ENCODE data around the gene BRD4. TPM values are rescaled to one million over a fixed set of nuclear protein-coding genes. Genes with fewer than 3 reads are reported as not detected.

The BRD4 gene
- total RNA-seq, 2 experiments from 2014 or later: 94.5 to 103 TPM

DNA sequence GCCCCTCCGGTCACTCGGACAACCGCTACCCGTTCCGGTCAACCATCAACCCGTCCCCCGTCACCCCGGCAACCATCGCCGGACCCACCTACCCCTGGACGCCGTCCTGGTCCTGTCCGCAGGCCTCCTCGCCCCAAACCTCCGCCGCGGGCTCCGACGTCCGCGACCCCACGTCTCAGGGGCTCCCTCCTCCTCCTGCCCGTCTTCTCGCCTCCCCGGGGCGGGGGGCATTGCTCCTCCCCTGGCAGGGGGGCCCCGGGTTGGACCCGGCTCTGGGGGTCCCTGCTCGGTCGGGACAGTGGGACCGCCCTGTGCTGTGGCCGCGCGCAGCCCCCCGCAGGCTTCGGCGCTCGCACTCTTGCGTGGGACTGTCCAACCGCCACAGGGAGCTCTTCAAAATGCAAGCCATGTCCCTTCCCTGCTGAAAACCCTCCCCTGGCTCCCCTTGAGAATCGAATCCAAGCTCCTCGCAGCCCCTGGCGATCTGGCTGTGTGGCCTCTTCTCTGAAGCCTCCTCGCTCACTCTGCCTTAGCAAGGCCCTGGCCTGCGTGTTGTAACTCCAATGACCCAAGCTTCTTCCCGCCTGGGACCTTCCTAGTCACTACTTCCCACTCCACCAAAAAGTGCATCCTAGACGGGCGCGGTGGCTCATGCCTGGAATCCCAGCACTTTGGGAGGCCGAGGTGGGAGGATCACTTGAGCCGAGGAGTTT, 108.5 kb downstream of the BRD4 start:
- DNase-seq: no peak
- no peak overlapping the region for H3K27ac Mint-ChIP-seq
- peaks cover 19% of the 10 kb centered on the region for H3K27me3 Mint-ChIP-seq
- peak overlapping the region; percentile 75 for H3K4me3 Mint-ChIP-seq
- ChIA-PET CTCF (no interaction called here), POLR2A (no interaction called here)
- no peaks in the 10 kb centered on the region for H3K36me3 Mint-ChIP-seq
- H3K9me3 Mint-ChIP-seq: no peaks in the 10 kb centered on the region
- intact Hi-C loops (cut with micrococcal nuclease): no loop called here
- H3K4me1 Mint-ChIP-seq (ENCODE audit: low read depth): peaks cover 14% of the 10 kb centered on the region

DNA sequence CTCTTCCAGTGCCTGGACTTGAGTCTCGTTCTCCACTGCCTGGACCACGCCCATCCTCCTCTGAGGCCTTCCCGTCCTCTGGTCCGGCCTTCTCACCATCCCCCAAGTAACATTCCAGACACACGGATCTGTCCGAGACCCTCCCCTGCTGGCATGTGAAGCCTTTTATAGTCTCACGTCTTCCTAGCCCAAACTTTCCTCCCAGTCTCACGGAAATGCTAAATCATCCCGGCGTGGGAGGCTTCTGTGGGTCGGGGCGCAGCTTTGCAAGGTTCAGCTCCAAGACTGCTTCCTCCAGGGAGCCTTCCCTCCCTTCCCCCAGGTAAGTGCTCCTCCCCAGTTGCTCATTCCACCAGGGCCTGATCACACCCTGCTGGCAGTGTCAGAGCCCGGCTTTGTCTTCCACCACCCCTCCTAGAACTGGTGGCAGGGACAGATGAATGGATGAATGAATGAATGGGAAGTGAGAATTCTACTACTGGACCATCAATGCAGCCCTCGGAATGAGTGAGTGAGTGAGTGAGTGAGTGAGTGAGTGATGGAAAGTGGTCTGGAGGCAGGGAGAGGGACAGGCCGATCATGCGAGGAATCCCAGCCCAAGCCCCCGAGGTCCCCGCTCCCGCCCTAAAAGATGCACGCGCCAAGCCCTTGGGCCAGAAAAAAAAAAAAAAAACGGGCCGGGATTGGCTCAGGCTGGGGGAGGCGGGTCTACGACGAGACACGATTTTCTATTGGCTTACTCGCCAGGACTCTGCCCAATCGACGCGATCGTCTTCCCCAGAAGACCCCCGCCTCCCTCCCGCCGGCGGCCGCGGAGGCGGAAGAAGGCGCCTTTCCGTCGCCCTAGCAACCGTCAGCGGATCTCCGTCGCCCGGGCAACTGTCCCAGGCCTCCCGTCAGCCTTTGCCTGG, 109.3 kb downstream of the BRD4 start:
- Mint-ChIP-seq H3K4me3 (peak overlapping the region; percentile 75), H3K36me3 (no peaks in the 10 kb centered on the region), H3K9me3 (no peaks in the 10 kb centered on the region), H3K4me1 (ENCODE audit: low read depth) (peaks cover 14% of the 10 kb centered on the region), H3K27me3 (peaks cover 18% of the 10 kb centered on the region), H3K27ac (no peak overlapping the region)
- intact Hi-C loops (cut with micrococcal nuclease): no loop called here
- peak; percentile 87 for DNase-seq
- ChIA-PET CTCF (no interaction called here), POLR2A (no interaction called here)

GRCh38 chr19:15220833-15221232, 111.5 kb downstream of the BRD4 start:
- H3K4me1 Mint-ChIP-seq (ENCODE audit: low read depth): peaks cover 14% of the 10 kb centered on the region
- H3K4me3 Mint-ChIP-seq: no peak overlapping the region
- no peak for DNase-seq
- CTCF ChIA-PET: interaction anchor here (0.5 kb wide), 1 partner anchor 374 kb away, joined by 3 read pairs; no protein-coding TSS in a partner anchor
- no peaks in the 10 kb centered on the region for H3K9me3 Mint-ChIP-seq
- POLR2A ChIA-PET: no interaction called here
- no peaks in the 10 kb centered on the region for H3K36me3 Mint-ChIP-seq
- H3K27me3 Mint-ChIP-seq: peaks cover 18% of the 10 kb centered on the region
- H3K27ac Mint-ChIP-seq: no peak overlapping the region
- intact Hi-C loops (cut with micrococcal nuclease): no loop called here

DNA sequence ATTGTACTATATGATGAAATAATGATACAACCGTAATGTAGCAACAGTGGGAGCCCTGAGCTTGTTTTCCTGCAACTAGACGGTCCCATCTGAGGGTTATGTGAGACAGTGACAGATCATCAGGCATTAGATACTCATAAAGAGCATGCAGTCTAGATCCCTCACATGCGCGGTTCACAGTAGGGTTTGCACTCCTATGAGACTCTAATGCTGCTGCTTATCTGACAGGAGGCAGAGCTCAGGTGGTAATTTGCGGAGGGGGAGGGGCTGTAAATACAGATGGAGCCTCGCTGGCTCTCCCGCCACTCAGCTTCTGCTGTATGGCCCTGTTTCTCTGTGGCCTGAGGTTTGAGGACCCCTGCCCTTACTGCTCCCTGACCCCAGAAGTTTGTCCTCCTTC, 113.8 kb downstream of the BRD4 start:
- Mint-ChIP-seq H3K4me1 (ENCODE audit: low read depth) (peaks cover 11% of the 10 kb centered on the region), H3K9me3 (no peaks in the 10 kb centered on the region), H3K4me3 (no peak overlapping the region), H3K27ac (no peak overlapping the region), H3K27me3 (peaks cover 9% of the 10 kb centered on the region), H3K36me3 (no peaks in the 10 kb centered on the region)
- intact Hi-C loops (cut with micrococcal nuclease): no loop called here
- DNase-seq: no peak
- ChIA-PET CTCF (no interaction called here), POLR2A (interaction anchor here (1.2 kb wide), 1 partner anchor 248 kb away, joined by 5 read pairs; no protein-coding TSS in a partner anchor)

- no peaks in the 10 kb centered on the region for H3K4me1 Mint-ChIP-seq (ENCODE audit: low read depth)
- ChIA-PET POLR2A (no interaction called here), CTCF (no interaction called here)
- no peak overlapping the region for H3K4me3 Mint-ChIP-seq
- H3K27me3 Mint-ChIP-seq: no peaks in the 10 kb centered on the region
- no peaks in the 10 kb centered on the region for H3K9me3 Mint-ChIP-seq
- intact Hi-C loops (cut with micrococcal nuclease): no loop called here
- H3K36me3 Mint-ChIP-seq: no peaks in the 10 kb centered on the region
- DNase-seq: no peak
- no peak overlapping the region for H3K27ac Mint-ChIP-seq
Measured at GRCh38 chr19:15216363-15216762, 116.0 kb downstream of the BRD4 start.

GRCh38 chr19:15213715-15214381, 118.5 kb downstream of the BRD4 start:
- ChIA-PET CTCF (no interaction called here), POLR2A (no interaction called here)
- H3K4me1 Mint-ChIP-seq (ENCODE audit: low read depth): no peaks in the 10 kb centered on the region
- no peak overlapping the region for H3K4me3 Mint-ChIP-seq
- intact Hi-C loops (cut with micrococcal nuclease): no loop called here
- DNase-seq: no peak
- no peaks in the 10 kb centered on the region for H3K36me3 Mint-ChIP-seq
- no peak overlapping the region for H3K27ac Mint-ChIP-seq
- H3K27me3 Mint-ChIP-seq: no peaks in the 10 kb centered on the region
- no peaks in the 10 kb centered on the region for H3K9me3 Mint-ChIP-seq

DNA sequence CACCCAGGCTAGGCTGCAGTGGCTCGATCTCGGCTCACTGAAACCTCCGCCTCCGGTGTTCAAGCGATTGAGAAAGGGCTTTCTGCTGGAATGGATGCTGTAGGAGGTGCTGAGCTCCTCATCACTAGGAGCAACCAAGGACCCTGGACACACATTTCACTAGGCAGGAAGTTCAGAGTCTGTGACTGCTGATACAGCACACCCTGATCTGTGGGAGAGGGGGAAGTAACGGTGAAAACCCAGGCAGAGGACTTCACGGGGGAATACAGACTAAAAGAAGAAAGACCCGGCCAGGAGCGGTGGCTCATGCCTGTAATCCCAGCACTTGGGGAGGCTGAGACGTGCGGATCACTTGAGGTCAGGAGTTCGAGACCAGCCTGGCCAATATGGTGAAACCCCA, 119.6 kb downstream of the BRD4 start:
- no peak overlapping the region for H3K4me3 Mint-ChIP-seq
- intact Hi-C loops (cut with micrococcal nuclease): no loop called here
- no peaks in the 10 kb centered on the region for H3K9me3 Mint-ChIP-seq
- no peaks in the 10 kb centered on the region for H3K4me1 Mint-ChIP-seq (ENCODE audit: low read depth)
- peaks cover 1% of the 10 kb centered on the region for H3K27me3 Mint-ChIP-seq
- ChIA-PET CTCF (interaction anchor here (0.8 kb wide), 1 partner anchor 24 kb away, joined by 3 read pairs; no protein-coding TSS in a partner anchor), POLR2A (no interaction called here)
- H3K36me3 Mint-ChIP-seq: no peaks in the 10 kb centered on the region
- no peak for DNase-seq
- no peak overlapping the region for H3K27ac Mint-ChIP-seq

- Mint-ChIP-seq H3K27me3 (peaks cover 10% of the 10 kb centered on the region), H3K36me3 (no peaks in the 10 kb centered on the region), H3K4me1 (ENCODE audit: low read depth) (no peaks in the 10 kb centered on the region), H3K9me3 (no peaks in the 10 kb centered on the region), H3K27ac (no peak overlapping the region), H3K4me3 (no peak overlapping the region)
- POLR2A ChIA-PET: no interaction called here
- intact Hi-C loops (cut with micrococcal nuclease): no loop called here
- CTCF ChIA-PET: no interaction called here
- no peak for DNase-seq
Measured at GRCh38 chr19:15210323-15210781, 122.0 kb downstream of the BRD4 start.

GRCh38 chr19:15201374-15202023, 130.8 kb downstream of the BRD4 start:
- POLR2A ChIA-PET: no interaction called here
- H3K36me3 Mint-ChIP-seq: no peaks in the 10 kb centered on the region
- CTCF ChIA-PET: no interaction called here
- peaks cover 46% of the 10 kb centered on the region for H3K27me3 Mint-ChIP-seq
- intact Hi-C loops (cut with micrococcal nuclease): no loop called here
- no peak overlapping the region for H3K4me3 Mint-ChIP-seq
- DNase-seq: no peak
- H3K4me1 Mint-ChIP-seq (ENCODE audit: low read depth): peaks cover 8% of the 10 kb centered on the region
- H3K9me3 Mint-ChIP-seq: no peaks in the 10 kb centered on the region
- no peak overlapping the region for H3K27ac Mint-ChIP-seq

DNA sequence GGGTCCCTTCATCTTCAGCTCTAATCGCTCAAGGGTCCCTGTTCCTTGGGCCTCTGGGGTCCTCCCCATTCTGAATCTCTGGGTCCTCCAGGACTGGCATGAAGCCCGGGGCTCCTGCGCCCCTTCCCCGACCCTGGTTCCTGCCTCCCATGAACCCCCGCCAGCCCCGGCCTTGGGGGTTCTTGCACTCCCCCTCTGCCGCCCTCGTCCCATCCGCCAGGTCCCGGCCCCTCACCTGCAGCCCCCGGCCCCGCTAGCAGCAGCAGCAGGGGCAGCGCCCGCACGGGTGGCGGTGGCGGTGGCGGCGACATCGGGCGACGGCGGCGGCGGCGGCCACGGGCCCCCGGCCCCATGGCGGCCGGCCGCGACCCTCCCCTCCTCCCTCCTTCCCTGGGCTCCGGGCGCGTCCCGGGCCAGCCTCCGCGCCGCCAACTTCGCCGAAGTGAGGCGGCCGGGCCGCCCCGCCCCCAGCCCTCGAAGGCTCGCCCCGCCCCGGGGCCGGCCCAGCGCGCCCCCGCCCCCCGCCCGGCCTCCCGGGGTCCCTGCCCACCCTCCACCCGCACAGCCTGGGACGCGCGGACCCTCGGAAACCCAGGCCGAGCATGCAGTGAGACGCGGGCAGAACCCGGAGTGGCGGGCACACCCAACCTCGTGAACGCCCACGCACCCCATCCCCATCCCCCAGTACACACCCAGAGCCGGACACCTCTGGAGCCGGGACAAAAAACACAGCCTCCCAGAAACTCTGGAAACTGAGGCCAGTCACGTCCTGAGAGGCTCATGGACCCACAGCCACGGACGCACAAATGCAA, 131.6 kb downstream of the BRD4 start, which contains the start of gene NOTCH3:
Gene NOTCH3 (minus strand): TSS at position 443 of the 812 bp plus-strand sequence. CDS start 90 bp downstream, at position 353.
- POLR2A ChIA-PET: no interaction called here
- Mint-ChIP-seq H3K27ac (no peak within 1 kb of the TSS), H3K9me3 (no peaks in the 10 kb centered on the region), H3K27me3 (peaks cover 48% of the 10 kb centered on the region), H3K4me3 (no peak within 1 kb of the TSS), H3K4me1 (ENCODE audit: low read depth) (peaks cover 8% of the 10 kb centered on the region), H3K36me3 (no peaks in the 10 kb centered on the region)
- no peak for DNase-seq
- intact Hi-C loops (cut with micrococcal nuclease): no loop called here
- CTCF ChIA-PET: no interaction called here

All from activated CD4-positive, alpha-beta memory T cell treated with anti-CD3 and anti-CD28 coated beads for 36 hours (primary cell).